H7 (cell line): ENCODE results near the gene CDH26. TPM values are rescaled to one million over a fixed set of nuclear protein-coding genes. Genes with fewer than 3 reads are reported as not detected.
A peak's percentile ranks its signal among the peaks of the same experiment; 100 is the strongest.

ENCODE experiments used
- DNase-seq: peaks from one replicate; pipeline ENCODE4 v3.0.0; 2012
- H3K27me3 ChIP-seq: 2 replicates; pipeline ENCODE4 v1.6.0; 2011; ENCODE audit warnings: mild to moderate bottlenecking, low read length; ENCODE audit not compliant: control insufficient read depth, insufficient read depth
- H3K36me3 ChIP-seq: replicated peaks from 2 replicates; pipeline ENCODE4 v1.5.1; 2011; ENCODE audit warnings: low read length; ENCODE audit not compliant: control insufficient read depth, insufficient read depth
- H3K4me3 ChIP-seq: 2 replicates; pipeline ENCODE4 v1.5.1; 2011; ENCODE audit warnings: low read depth, mild to moderate bottlenecking, control low read depth, low read length, moderate library complexity; ENCODE audit not compliant: insufficient read depth
- total RNA-seq: library from RNA; depleted of rRNA; stranded (reverse); fragments of >200 nt; shearing (Covaris generic); gene quantifications from 2 replicates; pipeline ENCODE4 v1.2.3, GENCODE V29; 2014

CDH26 gene
- total RNA-seq, 1 experiment from 2014 or later, result 3.1 TPM

DNA sequence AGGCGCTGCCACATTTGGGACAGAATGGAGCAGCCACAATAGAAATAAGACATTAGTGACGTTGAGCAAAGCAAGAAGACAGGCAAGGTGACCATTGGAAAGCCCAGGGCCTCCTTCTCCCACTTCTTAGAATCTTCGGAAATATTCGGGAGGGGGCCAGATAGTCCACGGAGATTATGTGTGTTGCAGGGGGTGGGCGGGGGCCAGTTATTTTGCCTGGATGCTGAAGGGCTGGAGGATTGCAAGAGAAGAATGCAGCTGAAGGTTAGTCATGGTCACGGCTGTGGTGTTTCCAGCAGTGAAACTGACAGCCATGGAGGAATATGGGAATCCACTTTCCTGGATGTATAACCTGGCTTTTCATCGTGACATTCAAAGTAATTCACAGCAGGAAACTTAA, 88.6 kb downstream of the CDH26 start:
- DNase-seq, result no peak
- Histone ChIP-seq H3K36me3 (no peaks in the 10 kb centered on the region), H3K27me3 (no peaks in the 10 kb centered on the region), H3K4me3 (no peak overlapping the region)

GRCh38 chr20:60048634-60049521, 90.7 kb downstream of the CDH26 start:
- Histone ChIP-seq H3K4me3 (no peak overlapping the region), H3K27me3 (no peaks in the 10 kb centered on the region), H3K36me3 (no peaks in the 10 kb centered on the region)
- no peak for DNase-seq

- DNase-seq, result no peak
- Histone ChIP-seq H3K4me3 (no peak overlapping the region), H3K36me3 (no peaks in the 10 kb centered on the region), H3K27me3 (no peaks in the 10 kb centered on the region)
Measured at GRCh38 chr20:60049601-60050000, 91.4 kb downstream of the CDH26 start.

GRCh38 chr20:60050193-60050947, 92.1 kb downstream of the CDH26 start:
- Histone ChIP-seq H3K27me3 (no peaks in the 10 kb centered on the region), H3K36me3 (no peaks in the 10 kb centered on the region)
- peak; percentile 81 for DNase-seq

DNA sequence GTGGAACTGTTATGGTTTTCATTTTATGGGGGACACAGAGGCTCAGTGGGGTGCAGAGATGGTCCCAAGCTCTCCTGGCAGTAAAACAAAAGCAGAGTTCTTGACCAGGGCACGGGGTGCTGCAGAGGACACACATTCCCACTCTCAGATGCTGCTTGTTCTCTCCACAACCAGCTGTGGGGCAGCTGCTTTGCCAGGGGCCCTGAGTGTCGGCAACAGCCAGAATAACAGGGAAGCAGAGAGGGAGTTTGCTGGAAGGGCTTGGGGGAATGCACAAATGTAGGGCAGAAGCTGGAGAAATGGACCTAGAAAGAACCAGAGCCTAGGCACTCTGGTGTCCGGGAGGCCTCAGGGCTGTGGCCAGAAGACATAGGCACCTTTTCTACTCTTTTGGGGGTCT, 93.7 kb downstream of the CDH26 start:
- Histone ChIP-seq H3K36me3 (no peaks in the 10 kb centered on the region), H3K27me3 (no peaks in the 10 kb centered on the region), H3K4me3 (no peak overlapping the region)
- no peak for DNase-seq

More at GRCh38 chr20:60050193-60050947, 92.1 kb downstream of the CDH26 start:
- no peak overlapping the region for H3K4me3 ChIP-seq

DNA sequence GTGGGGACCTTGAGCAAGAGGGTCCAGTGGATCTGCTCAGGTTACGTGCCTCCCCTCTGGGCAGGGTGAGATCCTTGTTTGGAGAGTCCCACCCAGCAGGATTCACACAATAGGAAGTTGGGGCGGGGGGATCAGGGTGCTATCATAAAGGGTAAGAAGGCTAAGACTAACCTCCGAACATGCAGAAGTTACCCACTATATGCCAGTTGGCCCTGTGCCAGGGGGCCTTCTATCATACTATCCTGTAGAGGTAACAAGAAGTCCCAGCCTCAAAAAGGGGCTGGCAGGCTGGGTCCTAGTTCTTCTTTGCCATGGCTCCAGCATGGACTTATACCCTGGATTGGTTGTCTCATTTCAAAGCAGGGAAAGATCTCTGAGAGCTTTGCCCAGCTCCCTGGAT, 94.1 kb downstream of the CDH26 start:
- no peak for DNase-seq
- no peak overlapping the region for H3K4me3 ChIP-seq
- no peaks in the 10 kb centered on the region for H3K27me3 ChIP-seq
- no peaks in the 10 kb centered on the region for H3K36me3 ChIP-seq

DNA sequence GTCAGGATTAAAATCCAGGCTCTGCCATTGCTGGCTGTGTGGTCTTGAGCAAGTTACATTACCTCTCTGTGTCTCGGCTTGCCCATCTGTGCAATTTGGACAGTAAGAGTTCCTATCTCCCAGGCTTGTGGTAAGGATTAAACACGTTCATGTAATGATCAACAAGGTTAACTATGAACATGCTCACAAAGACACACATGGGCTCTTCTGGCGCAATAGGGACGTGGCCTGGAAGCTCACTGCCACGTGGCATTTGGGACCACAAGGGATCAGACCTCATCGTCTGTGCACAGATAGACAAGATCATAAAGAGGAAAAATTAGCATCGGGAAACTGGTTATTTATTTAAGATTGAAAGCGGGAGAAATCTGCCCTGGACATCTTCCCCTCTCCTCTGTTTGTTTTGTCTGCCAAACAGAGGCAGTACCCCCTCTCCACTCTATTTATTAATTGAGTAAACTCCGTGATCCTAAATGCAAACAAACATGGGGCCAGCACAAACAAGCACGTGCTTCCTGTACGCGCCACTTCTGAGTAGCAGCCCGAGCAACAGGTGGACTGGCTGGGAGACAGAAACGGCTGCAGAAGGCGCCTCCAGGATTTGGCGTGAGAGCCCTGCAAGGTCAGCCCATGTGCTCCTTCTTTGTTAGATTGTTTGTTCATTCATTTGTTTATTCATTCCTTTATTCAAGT, 95.0 kb downstream of the CDH26 start:
- Histone ChIP-seq H3K27me3 (no peaks in the 10 kb centered on the region), H3K4me3 (no peak overlapping the region), H3K36me3 (no peaks in the 10 kb centered on the region)
- DNase-seq, result no peak

DNA sequence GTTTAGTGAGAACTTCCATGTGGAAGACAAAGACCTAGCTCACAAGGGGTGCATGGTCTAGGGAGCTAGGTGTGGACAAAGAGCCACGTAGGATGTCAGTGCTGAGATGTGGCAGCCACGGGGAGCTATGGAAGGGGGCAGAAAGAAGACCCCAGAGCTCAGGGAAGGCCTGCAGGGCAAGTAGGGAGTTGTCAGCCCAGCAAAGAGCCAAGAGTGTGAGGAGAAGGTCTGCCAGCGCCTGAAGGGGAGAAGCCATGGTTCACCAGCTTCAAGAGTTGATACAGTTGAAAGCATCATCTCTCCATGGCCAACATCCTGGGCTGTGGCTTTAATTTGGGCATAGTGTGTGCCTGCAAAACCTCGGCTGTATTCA, 95.6 kb downstream of the CDH26 start:
- H3K36me3 ChIP-seq, result no peaks in the 10 kb centered on the region
- no peaks in the 10 kb centered on the region for H3K27me3 ChIP-seq
- no peak overlapping the region for H3K4me3 ChIP-seq
- no peak for DNase-seq

DNA sequence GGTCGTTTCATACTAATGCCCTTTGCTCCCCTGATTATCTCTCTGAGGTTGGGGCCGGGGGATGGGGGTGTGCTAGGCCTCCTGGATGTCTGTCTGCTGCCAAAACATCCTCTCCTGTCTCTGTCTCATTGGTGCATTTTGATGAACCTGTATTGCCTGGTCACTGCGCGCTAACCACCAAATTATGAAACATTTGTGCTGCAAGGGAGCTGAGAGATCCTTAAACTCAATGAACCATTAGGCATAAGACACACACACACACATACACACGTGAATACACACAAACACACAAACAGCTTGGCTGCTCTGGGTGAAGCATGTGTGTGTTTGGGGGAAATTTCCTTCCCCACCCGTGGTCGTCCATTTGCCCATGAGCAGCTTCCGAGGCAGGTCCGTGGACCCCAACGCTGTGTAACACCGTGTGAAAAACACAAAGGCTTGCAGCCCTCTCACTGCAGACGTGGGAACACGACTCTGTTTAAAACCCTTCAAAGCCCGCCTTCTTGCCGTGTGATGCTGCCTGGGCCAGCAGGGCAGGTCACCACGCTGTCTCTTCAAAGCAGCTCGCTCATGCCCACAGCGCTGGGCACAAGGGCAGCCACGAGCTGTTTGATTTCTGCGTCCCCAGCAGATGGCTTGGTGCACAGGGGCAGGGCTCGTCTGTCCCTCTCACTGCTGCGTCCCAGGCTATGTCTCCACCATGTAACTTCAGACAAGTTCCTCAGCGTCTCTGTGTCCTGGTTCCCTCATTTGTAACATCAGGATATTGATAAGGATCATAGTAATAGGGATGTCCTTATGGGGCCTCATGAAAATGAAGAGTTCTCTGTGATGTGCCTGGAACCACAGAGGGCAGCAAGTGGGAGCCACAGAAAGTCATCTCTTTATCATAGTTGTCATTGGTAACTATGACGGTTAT, 96.8 kb downstream of the CDH26 start:
- Histone ChIP-seq H3K36me3 (no peaks in the 10 kb centered on the region), H3K27me3 (no peaks in the 10 kb centered on the region), H3K4me3 (no peak overlapping the region)
- no peak for DNase-seq

- Histone ChIP-seq H3K36me3 (no peaks in the 10 kb centered on the region), H3K27me3 (no peaks in the 10 kb centered on the region), H3K4me3 (no peak overlapping the region)
- no peak for DNase-seq
Measured at GRCh38 chr20:60055740-60056139, 97.5 kb downstream of the CDH26 start.

DNA sequence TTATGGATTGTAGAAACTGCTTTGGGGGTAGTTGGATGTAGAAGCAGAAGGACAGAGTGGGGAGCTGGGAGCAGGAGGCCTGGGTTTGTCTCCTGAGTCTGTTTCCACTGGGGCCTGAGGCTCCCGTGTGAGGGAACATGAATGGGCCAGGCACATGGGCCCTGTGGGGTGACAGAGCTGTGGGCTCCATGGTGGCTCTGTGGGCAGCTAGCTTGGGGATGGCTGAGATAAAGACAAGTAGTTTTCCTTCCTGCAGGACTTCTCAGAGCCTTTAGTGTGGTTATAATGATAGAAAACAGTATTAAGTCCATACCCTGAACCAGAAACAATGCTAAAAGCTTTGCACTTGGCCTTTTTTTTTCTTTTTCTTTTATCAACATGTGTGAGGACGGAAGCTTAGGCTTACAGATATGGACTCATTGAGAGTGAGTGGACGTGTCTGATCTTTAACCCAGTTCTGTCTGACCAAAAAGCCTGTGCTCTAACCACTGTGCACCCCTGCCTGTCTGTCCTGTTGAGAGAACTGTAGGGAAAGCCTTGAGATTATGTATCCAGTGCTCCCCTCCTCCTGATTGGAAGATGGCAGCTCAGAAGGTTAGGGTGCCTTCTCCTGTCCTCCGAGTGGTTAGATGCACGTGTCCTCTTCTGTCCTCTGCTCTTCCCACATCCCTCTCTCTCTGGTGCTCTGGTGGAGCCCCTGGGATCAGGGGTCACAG, 98.3 kb downstream of the CDH26 start:
- no peak for DNase-seq
- H3K4me3 ChIP-seq, result no peak overlapping the region
- no peaks in the 10 kb centered on the region for H3K36me3 ChIP-seq
- H3K27me3 ChIP-seq, result no peaks in the 10 kb centered on the region

DNA sequence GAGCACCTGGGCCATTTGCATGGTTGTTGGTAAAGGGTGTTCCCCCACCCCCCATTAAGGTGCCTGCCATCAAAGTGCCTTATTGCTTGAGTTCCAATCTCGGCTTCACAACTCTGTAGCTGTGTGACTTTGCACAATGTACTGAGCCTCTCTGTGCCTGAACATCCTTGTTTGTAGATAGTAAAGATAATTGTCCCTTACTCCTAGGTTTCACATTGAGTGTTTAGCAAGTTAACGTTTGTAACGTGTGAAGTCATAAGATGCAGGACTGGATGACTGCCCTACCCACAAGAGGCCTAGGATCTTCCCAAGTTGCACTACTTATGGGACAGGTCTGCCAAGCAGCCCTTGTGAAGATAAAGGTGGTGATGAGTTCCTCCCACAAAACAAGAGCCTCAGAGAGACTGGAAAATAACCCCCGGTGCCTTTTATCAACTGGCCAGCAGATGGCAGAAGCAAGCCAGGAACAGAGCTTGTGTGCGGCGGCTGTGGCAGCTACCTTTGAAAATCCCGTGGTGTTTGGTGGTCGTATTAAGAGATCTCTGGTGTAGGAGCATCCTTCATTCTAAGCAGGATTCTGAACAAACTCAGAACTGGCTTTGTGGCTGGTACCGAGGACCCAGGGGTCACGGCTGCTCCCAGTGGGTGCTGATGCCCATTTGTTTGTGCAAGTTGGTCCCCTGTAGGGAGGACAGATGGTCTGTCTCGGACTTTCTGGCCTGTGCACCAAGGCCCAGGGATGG, 99.1 kb downstream of the CDH26 start:
- Histone ChIP-seq H3K4me3 (no peak overlapping the region), H3K36me3 (no peaks in the 10 kb centered on the region), H3K27me3 (no peaks in the 10 kb centered on the region)
- DNase-seq, result peak; percentile 85
